ENCODE measurements around the gene TNFAIP6. TPM values are rescaled to one million over a fixed set of nuclear protein-coding genes. Genes with fewer than 3 reads are reported as not detected.

Gene TNFAIP6, protein sequence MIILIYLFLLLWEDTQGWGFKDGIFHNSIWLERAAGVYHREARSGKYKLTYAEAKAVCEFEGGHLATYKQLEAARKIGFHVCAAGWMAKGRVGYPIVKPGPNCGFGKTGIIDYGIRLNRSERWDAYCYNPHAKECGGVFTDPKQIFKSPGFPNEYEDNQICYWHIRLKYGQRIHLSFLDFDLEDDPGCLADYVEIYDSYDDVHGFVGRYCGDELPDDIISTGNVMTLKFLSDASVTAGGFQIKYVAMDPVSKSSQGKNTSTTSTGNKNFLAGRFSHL
- total RNA-seq = not detected in 2 replicates

DNA sequence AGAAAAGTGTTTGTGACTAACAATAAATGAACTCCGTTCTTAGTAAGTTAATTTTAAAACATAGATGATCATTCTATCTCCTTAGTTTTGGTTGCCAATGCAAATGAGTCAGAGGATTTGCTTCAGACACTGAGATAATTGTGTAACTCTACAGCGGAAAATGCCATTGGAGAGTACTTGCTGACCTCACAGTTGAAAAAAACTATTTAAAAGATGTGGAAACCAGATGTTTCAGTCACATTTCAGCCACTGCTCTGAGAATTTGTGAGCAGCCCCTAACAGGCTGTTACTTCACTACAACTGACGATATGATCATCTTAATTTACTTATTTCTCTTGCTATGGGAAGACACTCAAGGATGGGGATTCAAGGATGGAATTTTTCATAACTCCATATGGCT, at the start of gene TNFAIP6:
TSS of gene TNFAIP6 (plus strand) at position 234 of the 400 bp plus-strand sequence. CDS start at position 309, 75 bp downstream.

DNA sequence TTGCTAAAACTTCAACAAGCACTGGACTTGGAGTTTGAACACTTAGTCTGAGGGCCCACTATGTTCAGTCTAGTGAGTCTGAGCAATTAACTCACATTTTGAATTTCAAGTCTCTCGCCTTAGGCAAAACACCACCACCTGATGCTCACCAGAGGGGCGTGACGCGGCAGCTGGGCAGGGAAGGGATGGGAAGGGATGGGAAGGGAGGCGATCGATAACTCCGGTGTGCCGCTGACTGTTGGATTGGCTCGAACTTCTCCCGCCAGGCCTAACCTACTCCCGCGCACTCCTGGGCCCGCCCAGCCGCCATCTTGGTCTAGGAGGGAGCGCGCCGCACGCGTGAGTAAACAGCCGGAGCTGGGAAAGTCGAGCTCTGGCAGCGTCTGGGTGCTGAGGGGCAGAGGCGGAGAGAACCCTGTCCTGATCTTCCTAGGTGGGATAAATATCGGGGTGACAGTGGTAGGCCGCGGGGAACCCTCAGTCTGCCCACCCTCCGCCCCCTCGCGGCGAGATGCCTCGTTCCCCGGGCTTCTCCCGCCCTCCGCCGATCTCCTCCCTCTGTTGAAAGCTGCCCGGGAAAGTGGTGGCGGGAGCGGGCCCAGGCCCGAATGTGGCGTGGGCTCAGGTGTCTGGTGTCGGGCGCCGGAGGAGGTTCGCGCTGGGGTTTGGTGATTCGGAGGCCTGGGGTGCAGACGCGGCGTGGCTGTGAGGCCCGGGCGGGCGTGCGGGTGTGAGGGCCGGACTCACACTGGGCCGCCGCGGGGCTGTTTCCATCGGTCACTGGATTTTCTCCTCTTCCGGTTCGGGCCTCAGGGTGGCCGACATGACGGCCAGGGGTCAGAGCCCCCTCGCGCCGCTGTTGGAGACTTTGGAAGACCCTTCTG, 52.5 kb downstream of the TNFAIP6 start, which contains the start of gene RIF1:
TSS of gene RIF1 (plus strand) at position 302 of the 884 bp plus-strand sequence. CDS start at position 824, 522 bp downstream.

Small RNA genes within 50 kb of the gene (small RNA-seq; reads per million reads assigned to genes)
- gene MIR4773-1 = not detected
- gene RN7SL124P = not detected

Other genes starting within 250 kb of the TNFAIP6 start
- gene RBM43, start 95.7 kb upstream of the TNFAIP6 start, total RNA-seq = 2.4 and 4.3 TPM in 2 replicates
- gene NMI, start 67.9 kb upstream of the TNFAIP6 start, total RNA-seq = 3.1 and 5.5 TPM in 2 replicates
- gene RIF1, start 52.3 kb downstream of the TNFAIP6 start, total RNA-seq = 27.1 and 29.1 TPM in 2 replicates

Measured in placental epithelial cell (primary cell).